SK-N-SH (cell line): ENCODE measurements around the gene THOC6. TPM values are rescaled to one million over a fixed set of nuclear protein-coding genes. Genes with fewer than 3 reads are reported as not detected.

Experiments
- CTCF ChIA-PET: fragments of 300-600, 350-600 bp; formaldehyde crosslinking; extraction: SDS; loops from one replicate; lab custom pipeline; 2021; lab: Yijun Ruan, JAX
- POLR2A ChIA-PET: fragments of 350-600 bp; sonication (Branson Sonifier 250); formaldehyde crosslinking; extraction: SDS; loops from one replicate; lab custom pipeline; 2020; ENCODE audit warnings: antibody characterized with exemption, inconsistent platforms; lab: Yijun Ruan, JAX
- DNase-seq: peaks from one replicate; pipeline ENCODE4 v3.0.0; 2012
- H2AFZ ChIP-seq: fragments of 200-600 bp; sonication (generic); 2 replicates; pipeline ENCODE4 v1.8.1; 2016; ENCODE audit warnings: antibody characterized with exemption, mild to moderate bottlenecking, low read depth
- H3F3A ChIP-seq: fragments of 200-600 bp; sonication (generic); replicated peaks from 2 replicates; pipeline ENCODE3; 2016; ENCODE audit warnings: antibody characterized with exemption, mild to moderate bottlenecking; ENCODE audit not compliant: insufficient read depth
- H3K27ac ChIP-seq, 2 experiments: fragments of 200-500 bp in 1 of 2; fragments of 200-600 bp in 1 of 2; sonication (Bioruptor generic) in 1 of 2; sonication (generic), shearing (Covaris generic) in 1 of 2; 2 replicates each; pipeline versions ENCODE4 v1.5.1 to v1.6.1; 2014 to 2016; ENCODE audit warnings: low read depth in 2 of 2, inconsistent platforms in 1 of 2, low read length in 1 of 2, mild to moderate bottlenecking in 1 of 2, mixed read lengths in 1 of 2
- H3K27me3 ChIP-seq: fragments of 200-600 bp; sonication (generic), shearing (Covaris generic); 2 replicates; pipeline ENCODE4 v1.6.1; 2016; ENCODE audit warnings: mixed run types; ENCODE audit not compliant: insufficient read depth
- H3K36me3 ChIP-seq, 2 experiments: fragments of 200-500 bp in 1 of 2; fragments of 200-600 bp in 1 of 2; sonication (Bioruptor generic) in 1 of 2; sonication (generic) in 1 of 2; replicated peaks in 1 of 2; 2 replicates each; pipeline versions ENCODE3 to v1.5.1; 2014 to 2016; ENCODE audit warnings: low read length in 1 of 2, mild to moderate bottlenecking in 1 of 2; ENCODE audit not compliant: insufficient read depth in 2 of 2, control insufficient read depth in 1 of 2
- H3K4me1 ChIP-seq, 2 experiments: fragments of 200-500 bp in 1 of 2; fragments of 200-600 bp in 1 of 2; sonication (Bioruptor generic) in 1 of 2; sonication (generic), shearing (Covaris generic) in 1 of 2; 2 replicates each; pipeline versions ENCODE4 v1.5.1 to v1.6.1; 2014 to 2016; ENCODE audit warnings: low read depth in 1 of 2, low read length in 1 of 2, mixed run types in 1 of 2; ENCODE audit not compliant: insufficient read depth in 2 of 2, control insufficient read depth in 1 of 2
- H3K4me2 ChIP-seq: fragments of 200-600 bp; sonication (generic), shearing (Covaris generic); 2 replicates; pipeline ENCODE4 v1.6.1; 2017; ENCODE audit warnings: mixed run types
- H3K4me3 ChIP-seq, 2 experiments: fragments of 200-500 bp in 1 of 2; fragments of 200-600 bp in 1 of 2; sonication (Bioruptor generic) in 1 of 2; sonication (generic), shearing (Covaris generic) in 1 of 2; 2 replicates each; pipeline versions ENCODE4 v1.5.1 to v1.8.1; 2014 to 2016; ENCODE audit warnings: low read depth in 2 of 2, inconsistent platforms in 1 of 2, low read length in 1 of 2, mild to moderate bottlenecking in 1 of 2, mixed read lengths in 1 of 2, moderate library complexity in 1 of 2
- H3K79me2 ChIP-seq: fragments of 200-600 bp; sonication (generic); 2 replicates; pipeline ENCODE4 v1.8.1; 2017; ENCODE audit warnings: mild to moderate bottlenecking; ENCODE audit not compliant: insufficient read depth
- H3K9ac ChIP-seq: fragments of 200-600 bp; sonication (generic); 2 replicates; pipeline ENCODE4 v1.6.1; 2017; ENCODE audit warnings: mixed run types
- H3K9me2 ChIP-seq: fragments of 200-600 bp; sonication (generic); 2 replicates; pipeline ENCODE4 v1.6.1; 2017; ENCODE audit warnings: mixed run types
- H3K9me3 ChIP-seq: fragments of 200-600 bp; sonication (generic); 2 replicates; pipeline ENCODE4 v1.6.1; 2017; ENCODE audit warnings: mixed run types, mild to moderate bottlenecking, moderate library complexity
- H4K20me1 ChIP-seq: fragments of 200-600 bp; sonication (generic); 2 replicates; pipeline ENCODE4 v1.6.1; 2017; ENCODE audit warnings: mild to moderate bottlenecking, mixed run types; ENCODE audit not compliant: insufficient read depth
- CTCF ChIP-seq: fragments of 200-600 bp; sonication (generic); IDR thresholded peaks from 2 replicates; pipeline ENCODE4 v1.6.1; 2017; ENCODE audit warnings: antibody characterized with exemption, mild to moderate bottlenecking, moderate library complexity
- ELF1 ChIP-seq: IDR thresholded peaks from 2 replicates; pipeline ENCODE4 v1.4.0; 2012
- EP300 ChIP-seq, 2 experiments: IDR thresholded peaks; 2 replicates each; pipeline versions ENCODE4 v1.4.0 to v1.6.1; 2012; ENCODE audit warnings: borderline replicate concordance in 1 of 2, low read depth in 1 of 2, low read length in 1 of 2
- FOSL2 ChIP-seq: IDR thresholded peaks from 2 replicates; pipeline ENCODE4 v1.4.0; 2012; ENCODE audit warnings: low read depth, mild to moderate bottlenecking, moderate library complexity, borderline replicate concordance
- FOXM1 ChIP-seq: IDR thresholded peaks from 2 replicates; pipeline ENCODE4 v1.4.0; 2012; ENCODE audit warnings: low read depth, mild to moderate bottlenecking
- GABPA ChIP-seq: IDR thresholded peaks from 2 replicates; pipeline ENCODE4 v1.4.0; 2012; ENCODE audit warnings: low read depth, mild to moderate bottlenecking
- JUND ChIP-seq: IDR thresholded peaks from 2 replicates; pipeline ENCODE4 v1.4.0; 2012
- NFIC ChIP-seq: IDR thresholded peaks from 2 replicates; pipeline ENCODE4 v1.4.0; 2012; ENCODE audit warnings: borderline replicate concordance
- PBX3 ChIP-seq: IDR thresholded peaks from 2 replicates; pipeline ENCODE4; 2012
- POLR2AphosphoS5 ChIP-seq: IDR thresholded peaks from 2 replicates; pipeline ENCODE4 v1.6.1; 2012; ENCODE audit warnings: low read depth, low read length
- RAD21 ChIP-seq: IDR thresholded peaks from 2 replicates; pipeline ENCODE4 v1.6.1; 2012; ENCODE audit warnings: mild to moderate bottlenecking, low read length
- REST ChIP-seq: IDR thresholded peaks from 2 replicates; pipeline ENCODE4 v1.6.1; 2012; ENCODE audit warnings: mild to moderate bottlenecking, low read depth, low read length, moderate library complexity
- TAF1 ChIP-seq: IDR thresholded peaks from 2 replicates; pipeline ENCODE4 v1.6.1; 2012; ENCODE audit warnings: low read depth, mild to moderate bottlenecking, low read length, moderate library complexity, borderline replicate concordance
- TCF12 ChIP-seq: IDR thresholded peaks from 2 replicates; pipeline ENCODE4 v1.4.0; 2012
- USF2 ChIP-seq: fragments of 150-350 bp; IDR thresholded peaks from 2 replicates; pipeline ENCODE4 v1.6.1; 2017; ENCODE audit warnings: antibody characterized with exemption, low read length, low read depth, borderline replicate concordance
- YY1 ChIP-seq: IDR thresholded peaks from 2 replicates; pipeline ENCODE4 v1.4.0; 2012; ENCODE audit warnings: low read depth, mild to moderate bottlenecking
- ZBTB33 ChIP-seq: IDR thresholded peaks from 2 replicates; pipeline ENCODE4 v1.4.0; 2012; ENCODE audit warnings: low read depth, borderline replicate concordance
- WGBS: methylation state at CpG from one replicate; pipeline ENCODE4 v1.1.6; 2017; ENCODE audit warnings: low lambda C conversion rate; 5-methylcytosine and 5-hydroxymethylcytosine counted together
- polyA plus RNA-seq, 3 experiments: library from polyadenylated mRNA; depleted of rRNA; stranded (reverse); fragments of >200 nt; gene quantifications; 2 replicates each; pipeline ENCODE4 v1.2.3, GENCODE V29; 2012

Gene THOC6
- polyA plus RNA-seq, 1 of the 3 experiments (the other 2 are of a cell fraction) = 37.7 TPM

GRCh38 chr16:3021449-3022207, 2.2 kb upstream of the THOC6 start (continued):
- TF ChIP-seq YY1 (no peak; the same call in 1 of the 2 replicates), USF2 (no peak), CTCF (peak; percentile 46), FOXM1 (no peak), ZBTB33 (peak; percentile 68; the same call in 1 of the 2 replicates)

- Histone ChIP-seq H3K4me1 (peaks cover 8 to 33% of the 10 kb centered on the region in 2 experiments; a peak in 3 of 4 replicates), H3K79me2 (peaks cover 11% of the 10 kb centered on the region; the same call in 1 of the 2 replicates), H3F3A (peaks cover 45% of the 10 kb centered on the region), H3K9ac (peak overlapping the region; percentile 100), H3K9me2 (no peaks in the 10 kb centered on the region), H3K4me2 (peak overlapping the region; percentile 99), H3K36me3 (peaks cover 16 to 20% of the 10 kb centered on the region in 2 experiments), H3K9me3 (no peaks in the 10 kb centered on the region), H2AFZ (no peak overlapping the region), H3K27ac (peak overlapping the region; percentile 94 to 99), H4K20me1 (peaks cover 8% of the 10 kb centered on the region), H3K27me3 (no peaks in the 10 kb centered on the region), H3K4me3 (peak overlapping the region; percentile 80 to 88; a peak in 3 of 4 replicates)
- no peak for DNase-seq
- 3% methylated on average over 8 of the region's 8 CpGs for WGBS
- POLR2A ChIA-PET = no interaction called here
- CTCF ChIA-PET = interaction anchor here (0.9 to 8.5 kb wide), 5 partner anchors 9 to 60 kb away, joined by 3 to 111 read pairs (median 4); no protein-coding TSS in a partner anchor
- TF ChIP-seq CTCF (no peak), TCF12 (peak; percentile 53; the same call in 1 of the 2 replicates), FOXM1 (0 out of 2 replicates have a peak, but pooled peaks have one; percentile 36), POLR2AphosphoS5 (peak; percentile 64; the same call in 1 of the 2 replicates), FOSL2 (peak; percentile 99), ELF1 (no peak), NFIC (peak; percentile 77), JUND (peak; percentile 98), REST (0 out of 2 replicates have a peak, but pooled peaks have one; percentile 24), TAF1 (peak; percentile 82; the same call in 1 of the 2 replicates), GABPA (0 out of 2 replicates have a peak, but pooled peaks have one; percentile 7), RAD21 (no peak), EP300 (IDR thresholded peaks at IDR 0.05; ENCODE audit: borderline replicate concordance in 1 of 2, low read depth in 1 of 2, low read length in 1 of 2) (peak in 1 of 2 experiments; percentile 89; a peak in 2 of 4 replicates), PBX3 (peak; percentile 48)
Measured at GRCh38 chr16:3022208-3022683, 1.6 kb upstream of the THOC6 start.
